ENCODE measurements around the gene SLC26A11.

SLC26A11 gene

DNA sequence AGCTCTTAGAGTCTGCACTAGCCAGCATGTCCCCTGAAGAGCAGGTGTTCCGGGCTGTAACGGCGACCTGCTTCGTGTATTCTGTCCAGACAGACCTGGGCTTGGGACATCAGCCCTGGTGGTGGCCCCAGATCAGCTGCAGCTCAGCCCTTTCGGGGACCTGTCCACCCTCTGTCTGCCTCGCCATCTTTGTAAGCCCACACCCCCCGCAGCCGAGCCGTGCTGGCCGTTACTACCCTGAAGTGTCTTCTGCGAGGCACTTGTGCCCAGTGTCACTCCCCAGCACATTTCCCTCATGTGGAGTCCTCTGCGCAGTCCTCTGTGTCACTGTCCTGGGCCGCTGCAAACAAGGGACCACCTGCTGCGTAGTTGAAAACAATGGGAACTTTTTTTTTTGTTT, 40.0 kb upstream of the SLC26A11 start:
- no peak for TF ChIP-seq CTCF (IDR thresholded peaks at IDR 0.05; ENCODE audit: extremely low read depth, insufficient read depth, missing control alignments)
- DNase-seq (ENCODE audit: low spot score): no peak
- in situ Hi-C loops (cut with MboI; ENCODE audit: low pct_unique_long_range_greater_than_20kb, low sequenced_read_pairs, unreplicated experiment): no loop called here

- no peak for DNase-seq (ENCODE audit: low spot score)
- TF ChIP-seq CTCF (IDR thresholded peaks at IDR 0.05; ENCODE audit: extremely low read depth, insufficient read depth, missing control alignments): no peak
Measured at GRCh38 chr17:80181431-80181830, 38.8 kb upstream of the SLC26A11 start.

DNA sequence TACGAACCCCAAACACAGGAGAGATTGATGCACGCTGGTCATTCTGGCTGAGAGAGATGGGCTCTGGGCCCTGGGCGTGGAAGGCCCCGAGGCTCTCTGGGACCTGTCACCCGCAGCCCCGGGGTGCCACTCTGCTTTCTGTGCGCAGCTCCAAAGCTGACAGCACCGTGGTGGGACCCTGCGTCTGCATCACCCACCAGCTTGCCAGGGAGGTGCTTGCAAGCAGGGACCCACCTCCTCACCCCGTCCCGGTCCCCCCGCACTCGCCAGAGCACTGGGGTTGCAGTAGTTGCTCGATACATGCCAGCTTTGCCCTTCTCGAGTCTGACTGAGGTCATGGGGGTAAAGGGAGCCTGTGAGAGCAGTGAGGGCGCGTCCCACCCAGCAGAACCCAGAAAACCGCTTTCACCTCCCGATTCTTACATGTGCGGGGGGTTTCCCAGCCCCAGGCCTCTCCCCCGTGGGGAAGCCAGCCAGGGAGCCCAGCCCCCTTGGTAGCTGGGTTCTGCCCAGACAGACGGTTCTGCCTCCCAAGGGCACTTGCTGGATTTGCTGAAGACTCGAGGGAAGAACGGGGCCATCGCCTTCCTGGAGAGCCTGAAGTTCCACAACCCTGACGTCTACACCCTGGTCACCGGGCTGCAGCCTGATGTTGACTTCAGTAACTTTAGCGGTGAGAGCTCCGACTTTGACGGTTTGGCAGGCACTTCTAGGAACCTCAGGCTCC, 37.9 kb upstream of the SLC26A11 start:
- no peak for DNase-seq (ENCODE audit: low spot score)
- in situ Hi-C loops (cut with MboI; ENCODE audit: low pct_unique_long_range_greater_than_20kb, low sequenced_read_pairs, unreplicated experiment): no loop called here
- TF ChIP-seq CTCF (IDR thresholded peaks at IDR 0.05; ENCODE audit: extremely low read depth, insufficient read depth, missing control alignments): no peak

More at GRCh38 chr17:80181431-80181830, 38.8 kb upstream of the SLC26A11 start:
- in situ Hi-C loops (cut with MboI; ENCODE audit: low pct_unique_long_range_greater_than_20kb, low sequenced_read_pairs, unreplicated experiment): no loop called here

GRCh38 chr17:80182845-80183223, 37.4 kb upstream of the SLC26A11 start:
- no peak for DNase-seq (ENCODE audit: low spot score)
- no peak for TF ChIP-seq CTCF (IDR thresholded peaks at IDR 0.05; ENCODE audit: extremely low read depth, insufficient read depth, missing control alignments)
- in situ Hi-C loops (cut with MboI; ENCODE audit: low pct_unique_long_range_greater_than_20kb, low sequenced_read_pairs, unreplicated experiment): no loop called here

- TF ChIP-seq CTCF (IDR thresholded peaks at IDR 0.05; ENCODE audit: extremely low read depth, insufficient read depth, missing control alignments): no peak
- no peak for DNase-seq (ENCODE audit: low spot score)
- in situ Hi-C loops (cut with MboI; ENCODE audit: low pct_unique_long_range_greater_than_20kb, low sequenced_read_pairs, unreplicated experiment): no loop called here
Measured at GRCh38 chr17:80183581-80184422, 36.4 kb upstream of the SLC26A11 start.

GRCh38 chr17:80184423-80184714, 35.9 kb upstream of the SLC26A11 start:
- in situ Hi-C loops (cut with MboI; ENCODE audit: low pct_unique_long_range_greater_than_20kb, low sequenced_read_pairs, unreplicated experiment): no loop called here
- no peak for TF ChIP-seq CTCF (IDR thresholded peaks at IDR 0.05; ENCODE audit: extremely low read depth, insufficient read depth, missing control alignments)
- DNase-seq (ENCODE audit: low spot score): no peak
